Astrocyte (in vitro differentiated cells and primary cell): ENCODE results near the gene BACH2.

Experiments used
- CTCF ChIP-seq: IDR thresholded peaks from 2 replicates; pipeline ENCODE4 v1.5.1; 2011; ENCODE audit warnings: low read depth, mild to moderate bottlenecking, inconsistent platforms, low read length, moderate library complexity; ENCODE audit not compliant: insufficient read depth
- EZH2 ChIP-seq: IDR thresholded peaks from 2 replicates; pipeline ENCODE4 v1.6.1; 2012; ENCODE audit warnings: mild to moderate bottlenecking, low read length, inconsistent platforms; ENCODE audit not compliant: insufficient read depth

DNA sequence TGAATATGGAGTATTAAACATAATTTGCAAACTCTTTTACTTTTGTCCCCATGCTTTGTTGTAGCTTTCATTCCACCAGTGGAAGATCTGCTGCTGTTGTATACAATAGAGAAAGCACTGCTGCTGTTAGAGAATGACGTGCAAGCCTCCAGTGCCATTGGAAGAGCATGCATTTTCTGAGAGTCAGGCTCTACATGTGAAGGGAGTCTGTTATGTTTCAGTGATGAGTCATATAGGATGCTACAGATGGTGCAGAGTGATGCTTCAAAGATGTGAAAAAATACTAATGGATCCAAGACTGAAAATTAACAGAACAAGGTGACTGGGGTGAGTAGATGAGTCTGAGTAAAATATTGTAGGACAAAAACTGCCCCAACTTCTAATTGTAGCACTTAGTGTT, 22.4 kb upstream of the BACH2 start:
- TF ChIP-seq EZH2: no peak
- TF ChIP-seq CTCF: no peak
